ENCODE measurements around the gene ORC1.
"Not testable (repeated sequence)": the region's sequence is repeated elsewhere in the genome, so short reads cannot be mapped to it uniquely, and the experiment has no call there.

The ORC1 gene

GRCh38 chr1:52385376-52385775 is 18.8 kb downstream of the ORC1 start:
- DNase-seq: no peak

- not testable (repeated sequence) for DNase-seq
Observed at GRCh38 chr1:52369851-52370250, 34.4 kb downstream of the ORC1 start.

- DNase-seq: peak; percentile 34 to 79 (median 42)
Observed at GRCh38 chr1:52368383-52369172, 35.6 kb downstream of the ORC1 start.

- no peak for DNase-seq
Observed at GRCh38 chr1:52367272-52367671, 37.0 kb downstream of the ORC1 start.

- DNase-seq: no peak
Observed at GRCh38 chr1:52366517-52366827, 37.8 kb downstream of the ORC1 start.

GRCh38 chr1:52365746-52366516 is 38.3 kb downstream of the ORC1 start, which contains the start of gene CC2D1B:
Gene CC2D1B (minus strand): TSS chr1:52366205. CDS start chr1:52364620, 1,585 bp downstream.
- DNase-seq: peak; percentile 99 to 100 (median 99)

GRCh38 chr1:52365071-52365745 is 39.0 kb downstream of the ORC1 start:
- DNase-seq: no peak

GRCh38 chr1:52364235-52364839 is 39.9 kb downstream of the ORC1 start:
- DNase-seq: peak in 1 of 5 experiments; percentile 44

GRCh38 chr1:52360595-52360968 is 43.6 kb downstream of the ORC1 start:
- DNase-seq: no peak

GRCh38 chr1:52359676-52360594 is 44.3 kb downstream of the ORC1 start:
- DNase-seq: no peak

- no peak for DNase-seq
Observed at GRCh38 chr1:52358851-52359497, 45.2 kb downstream of the ORC1 start.

GRCh38 chr1:52357397-52357796 is 46.8 kb downstream of the ORC1 start:
- no peak for DNase-seq

- no peak for DNase-seq
Observed at GRCh38 chr1:52356818-52357355, 47.3 kb downstream of the ORC1 start.

- no peak for DNase-seq
Observed at GRCh38 chr1:52355847-52356505, 48.2 kb downstream of the ORC1 start.

GRCh38 chr1:52355436-52355835 is 48.8 kb downstream of the ORC1 start:
- no peak for DNase-seq

GRCh38 chr1:52352690-52353089 is 51.5 kb downstream of the ORC1 start:
- no peak for DNase-seq

- no peak for DNase-seq
Observed at GRCh38 chr1:52348704-52349300, 55.4 kb downstream of the ORC1 start.

- no peak for DNase-seq
Observed at GRCh38 chr1:52346653-52347052, 57.6 kb downstream of the ORC1 start.

GRCh38 chr1:52345252-52345651 is 59.0 kb downstream of the ORC1 start:
- DNase-seq: no peak

- DNase-seq: no peak
Observed at GRCh38 chr1:52343979-52344378, 60.2 kb downstream of the ORC1 start.

All from T-helper 2 cell (primary cell).